ENCODE results near the gene PAN3.

PAN3 gene

GRCh38 chr13:28333204-28333881 is 195.0 kb downstream of the PAN3 start:
- no peak for ATAC-seq
- TF ChIP-seq ZNF70 (CRISPR knock-in tag; IDR thresholded peaks at IDR 0.05) (no peak), CSRNP3 (CRISPR knock-in tag; IDR thresholded peaks at IDR 0.05) (no peak), TSHZ2 (CRISPR knock-in tag; IDR thresholded peaks at IDR 0.05) (no peak), ZFP3 (CRISPR knock-in tag; IDR thresholded peaks at IDR 0.05) (no peak), ARNTL (CRISPR knock-in tag; IDR thresholded peaks at IDR 0.05; ENCODE audit: borderline replicate concordance, low read depth) (no peak), POU6F1 (CRISPR knock-in tag; IDR thresholded peaks at IDR 0.05; ENCODE audit: borderline replicate concordance, low read depth) (no peak), CSDC2 (CRISPR knock-in tag; IDR thresholded peaks at IDR 0.05) (no peak)

GRCh38 chr13:28336193-28336657 is 197.9 kb downstream of the PAN3 start:
- no peak for TF ChIP-seq PPARA (CRISPR knock-in tag; IDR thresholded peaks at IDR 0.05; ENCODE audit: borderline replicate concordance)
- no peak for TF ChIP-seq TSHZ2 (CRISPR knock-in tag; IDR thresholded peaks at IDR 0.05)
- TF ChIP-seq ZNF565 (CRISPR knock-in tag; conservative IDR thresholded peaks at IDR 0.05; ENCODE audit: low read depth), result no peak
- no peak for TF ChIP-seq ESRRG (CRISPR knock-in tag; IDR thresholded peaks at IDR 0.05)
- no peak for TF ChIP-seq ZNF8 (CRISPR knock-in tag; IDR thresholded peaks at IDR 0.05)
- no peak for TF ChIP-seq POU6F1 (CRISPR knock-in tag; IDR thresholded peaks at IDR 0.05; ENCODE audit: borderline replicate concordance, low read depth)
- TF ChIP-seq SNAI2 (CRISPR knock-in tag; IDR thresholded peaks at IDR 0.05), result no peak
- TF ChIP-seq ZFP3 (CRISPR knock-in tag; IDR thresholded peaks at IDR 0.05), result no peak
- no peak for TF ChIP-seq CREB5 (CRISPR knock-in tag; IDR thresholded peaks at IDR 0.05; ENCODE audit: low read depth)
- no peak for TF ChIP-seq ISL1 (CRISPR knock-in tag; IDR thresholded peaks at IDR 0.05)
- TF ChIP-seq TCF4 (CRISPR knock-in tag; IDR thresholded peaks at IDR 0.05; ENCODE audit: borderline replicate concordance), result no peak
- ATAC-seq, result no peak

All from SK-N-SH treated with all-trans-retinoic acid at 6 μM for 48 hours (cell line).